Chondrocyte (in vitro differentiated cells): ENCODE data around the gene TMEM141. TPM values are rescaled to one million over a fixed set of nuclear protein-coding genes. Genes with fewer than 3 reads are reported as not detected.

Experiments used
- DNase-seq: peaks from one replicate; pipeline ENCODE4 v3.0.0; 2021; ENCODE audit warnings: mixed read lengths, low spot score
- H3K27ac Mint-ChIP-seq: one replicate; pipeline ENCODE4 v1.8.0; 2021; ENCODE audit warnings: mild to moderate bottlenecking, moderate library complexity, mixed read lengths; ENCODE audit not compliant: unreplicated experiment
- H3K27me3 Mint-ChIP-seq: 2 replicates; pipeline ENCODE4 v1.8.0; 2021; ENCODE audit warnings: low read depth, mixed read lengths
- H3K36me3 Mint-ChIP-seq: 2 replicates; pipeline ENCODE4 v1.8.0; 2021; ENCODE audit warnings: low read depth, mixed read lengths
- H3K4me1 Mint-ChIP-seq: 2 replicates; pipeline ENCODE4 v1.8.0; 2021; ENCODE audit warnings: low read depth, mild to moderate bottlenecking, mixed read lengths
- H3K4me3 Mint-ChIP-seq: one replicate; pipeline ENCODE4 v1.8.0; 2021; ENCODE audit warnings: mild to moderate bottlenecking, moderate library complexity, mixed read lengths; ENCODE audit not compliant: unreplicated experiment
- H3K9me3 Mint-ChIP-seq: 2 replicates; pipeline ENCODE4 v1.8.0; 2021; ENCODE audit warnings: low read depth, mixed read lengths
- total RNA-seq: library from RNA; stranded (reverse); gene quantifications from 3 replicates; pipeline ENCODE4 v1.2.1, GENCODE V29; 2021
- TF ChIP-seq, protein P1 (sequence below): fragments of 200-600 bp; sonication (generic); IDR thresholded peaks from 2 replicates; pipeline ENCODE4 v1.5.0; 2021; ENCODE audit warnings: antibody characterized with exemption, mild to moderate bottlenecking, moderate library complexity

The TMEM141 gene
- total RNA-seq, 1 donor from 2014 or later, result 31.2 TPM

DNA sequence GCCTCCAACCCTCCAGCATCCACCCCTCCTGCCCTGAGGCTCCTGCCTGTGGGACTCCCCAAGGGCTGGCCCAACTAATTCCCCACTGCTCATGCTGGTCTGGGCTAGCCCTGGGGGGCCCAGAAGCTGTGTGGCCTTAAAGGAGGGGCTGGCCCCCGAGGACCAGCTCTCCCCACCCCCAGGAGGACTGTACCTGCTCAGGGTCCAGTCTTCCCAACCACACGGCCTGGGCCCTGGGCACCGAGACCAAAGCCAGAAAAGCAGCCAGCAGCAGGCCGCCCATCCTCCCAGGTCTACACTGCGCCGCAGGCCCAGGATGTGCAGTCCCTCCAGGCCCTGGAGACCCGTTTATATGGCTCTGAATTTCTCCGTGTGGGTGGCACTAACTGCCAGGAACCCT lies 42.9 kb upstream of the TMEM141 start, which contains the start of gene LCN6:
Gene LCN6 (minus strand): TSS at position 325 of the 400 bp plus-strand sequence. CDS start 42 bp downstream, at position 283.
- no peaks in the 10 kb centered on the region for H3K4me1 Mint-ChIP-seq
- DNase-seq, result no peak
- peaks cover 13% of the 10 kb centered on the region for H3K27me3 Mint-ChIP-seq
- H3K9me3 Mint-ChIP-seq, result peaks cover 15% of the 10 kb centered on the region
- H3K36me3 Mint-ChIP-seq, result no peaks in the 10 kb centered on the region
- no peak within 1 kb of the TSS for H3K4me3 Mint-ChIP-seq
- H3K27ac Mint-ChIP-seq, result no peak within 1 kb of the TSS
- TF ChIP-seq, protein P1, sequence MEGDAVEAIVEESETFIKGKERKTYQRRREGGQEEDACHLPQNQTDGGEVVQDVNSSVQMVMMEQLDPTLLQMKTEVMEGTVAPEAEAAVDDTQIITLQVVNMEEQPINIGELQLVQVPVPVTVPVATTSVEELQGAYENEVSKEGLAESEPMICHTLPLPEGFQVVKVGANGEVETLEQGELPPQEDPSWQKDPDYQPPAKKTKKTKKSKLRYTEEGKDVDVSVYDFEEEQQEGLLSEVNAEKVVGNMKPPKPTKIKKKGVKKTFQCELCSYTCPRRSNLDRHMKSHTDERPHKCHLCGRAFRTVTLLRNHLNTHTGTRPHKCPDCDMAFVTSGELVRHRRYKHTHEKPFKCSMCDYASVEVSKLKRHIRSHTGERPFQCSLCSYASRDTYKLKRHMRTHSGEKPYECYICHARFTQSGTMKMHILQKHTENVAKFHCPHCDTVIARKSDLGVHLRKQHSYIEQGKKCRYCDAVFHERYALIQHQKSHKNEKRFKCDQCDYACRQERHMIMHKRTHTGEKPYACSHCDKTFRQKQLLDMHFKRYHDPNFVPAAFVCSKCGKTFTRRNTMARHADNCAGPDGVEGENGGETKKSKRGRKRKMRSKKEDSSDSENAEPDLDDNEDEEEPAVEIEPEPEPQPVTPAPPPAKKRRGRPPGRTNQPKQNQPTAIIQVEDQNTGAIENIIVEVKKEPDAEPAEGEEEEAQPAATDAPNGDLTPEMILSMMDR, result no peak

- Mint-ChIP-seq H3K36me3 (no peaks in the 10 kb centered on the region), H3K4me3 (no peak overlapping the region), H3K27me3 (peaks cover 13% of the 10 kb centered on the region), H3K27ac (no peak overlapping the region), H3K4me1 (no peaks in the 10 kb centered on the region), H3K9me3 (peaks cover 15% of the 10 kb centered on the region)
- TF ChIP-seq, protein P1, result no peak
- no peak for DNase-seq
These were observed 42.2 kb upstream of the TMEM141 start for GRCh38 chr9:136748666-136749611.

DNA sequence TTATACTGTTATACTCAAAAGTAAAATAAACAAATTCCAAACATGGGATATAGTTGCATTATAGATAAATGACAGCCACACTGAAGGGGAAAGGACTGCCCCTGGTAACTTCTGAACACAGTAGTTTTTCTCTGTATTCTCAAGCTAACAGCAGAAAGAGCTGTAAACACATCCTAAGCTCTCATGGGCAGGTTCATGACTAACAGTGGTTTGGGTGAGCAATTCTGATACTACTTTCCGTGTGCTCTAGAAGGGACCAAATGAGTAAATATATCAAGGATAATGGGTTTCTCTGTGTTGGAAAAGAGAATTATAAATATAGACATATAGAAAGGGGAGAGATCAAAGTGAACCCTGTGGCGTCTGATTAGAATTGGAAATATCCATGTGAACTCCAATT lies 40.6 kb upstream of the TMEM141 start:
- no peaks in the 10 kb centered on the region for H3K4me1 Mint-ChIP-seq
- peaks cover 17% of the 10 kb centered on the region for H3K9me3 Mint-ChIP-seq
- H3K36me3 Mint-ChIP-seq, result no peaks in the 10 kb centered on the region
- no peak overlapping the region for H3K4me3 Mint-ChIP-seq
- TF ChIP-seq, protein P1, result no peak
- H3K27me3 Mint-ChIP-seq, result peaks cover 13% of the 10 kb centered on the region
- no peak overlapping the region for H3K27ac Mint-ChIP-seq
- DNase-seq, result no peak

DNA sequence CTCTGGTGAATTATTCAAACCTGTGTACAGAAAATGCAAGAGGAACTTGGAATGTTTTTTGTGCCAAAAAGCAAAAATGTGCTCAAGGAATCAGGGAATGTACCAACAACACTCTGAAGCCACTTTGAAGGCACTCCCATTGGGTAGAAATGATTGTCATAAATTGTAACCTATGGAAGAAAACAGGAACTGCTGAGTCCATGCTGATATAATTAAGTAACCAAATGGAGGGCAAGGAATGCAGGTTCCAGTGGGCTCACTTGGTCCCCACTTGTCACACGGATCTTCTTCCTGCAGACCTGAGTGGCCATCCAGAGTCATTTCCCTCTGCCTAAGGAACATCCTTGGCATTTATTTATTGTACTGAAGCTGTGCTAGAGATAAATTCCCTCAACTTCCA lies 39.9 kb upstream of the TMEM141 start:
- H3K4me1 Mint-ChIP-seq, result no peaks in the 10 kb centered on the region
- no peak for DNase-seq
- TF ChIP-seq, protein P1, result no peak
- no peak overlapping the region for H3K4me3 Mint-ChIP-seq
- H3K27ac Mint-ChIP-seq, result no peak overlapping the region
- peaks cover 21% of the 10 kb centered on the region for H3K9me3 Mint-ChIP-seq
- peaks cover 13% of the 10 kb centered on the region for H3K27me3 Mint-ChIP-seq
- H3K36me3 Mint-ChIP-seq, result no peaks in the 10 kb centered on the region

GRCh38 chr9:136751814-136752213 lies 39.3 kb upstream of the TMEM141 start:
- Mint-ChIP-seq H3K4me1 (no peaks in the 10 kb centered on the region), H3K36me3 (no peaks in the 10 kb centered on the region), H3K9me3 (peaks cover 21% of the 10 kb centered on the region), H3K27me3 (peaks cover 13% of the 10 kb centered on the region), H3K27ac (no peak overlapping the region), H3K4me3 (no peak overlapping the region)
- TF ChIP-seq, protein P1, result no peak
- no peak for DNase-seq
